KG1 (cell line): ENCODE results near the gene PDIA4.
"Not testable (repeated sequence)": the region's sequence is repeated elsewhere in the genome, so short reads cannot be mapped to it uniquely, and the experiment has no call there.

ENCODE experiments used
- DNase-seq: peaks from one replicate; lab custom pipeline; 2025; lab: John Stamatoyannopoulos, UW

PDIA4 gene

DNA sequence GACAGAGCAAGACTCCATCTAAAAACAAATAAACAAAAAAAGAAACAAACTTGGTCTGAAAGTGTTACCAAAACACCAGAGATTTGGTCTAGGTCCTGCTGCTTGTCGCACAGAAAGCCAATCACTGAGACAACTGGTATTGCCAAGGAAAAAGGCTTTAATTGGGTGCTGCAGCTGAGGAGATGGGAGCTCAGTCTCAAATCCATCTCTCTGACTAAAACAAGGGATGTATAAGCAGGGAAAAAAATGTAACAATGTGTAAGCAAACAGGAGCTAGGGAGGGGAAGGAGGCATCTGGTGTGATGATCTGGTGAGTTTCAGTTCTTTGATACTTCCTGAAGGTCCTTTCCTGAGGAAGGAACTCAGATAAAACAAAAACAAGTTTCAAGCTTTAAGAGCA is 8.4 kb upstream of the PDIA4 start:
- no peak for DNase-seq

DNA sequence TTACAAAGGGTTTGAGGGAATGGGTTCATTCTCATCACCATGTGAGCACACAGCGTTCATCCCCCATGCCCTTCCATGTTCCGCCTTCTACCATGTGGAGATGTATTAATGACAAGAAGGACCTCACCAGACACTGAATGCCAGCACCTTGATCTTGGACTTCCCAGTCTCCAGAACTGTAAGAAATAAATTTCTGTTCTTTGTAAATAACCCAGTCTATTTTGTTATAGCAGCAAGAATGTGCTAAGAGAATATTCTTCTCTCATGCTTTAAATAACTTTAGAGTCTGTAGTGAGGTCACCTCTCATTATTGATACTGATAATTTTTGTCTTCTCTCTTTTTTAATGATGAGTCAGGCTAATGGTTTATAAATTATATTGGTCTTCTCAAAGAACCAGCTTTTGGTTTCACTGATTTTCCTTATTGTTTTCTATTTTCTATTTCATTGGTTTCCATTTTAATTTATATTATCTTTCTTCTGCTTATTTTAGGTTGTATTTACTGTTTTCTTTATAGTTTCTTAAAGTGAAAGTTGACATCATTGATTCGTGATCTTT is 3.1 kb upstream of the PDIA4 start:
- no peak for DNase-seq

DNA sequence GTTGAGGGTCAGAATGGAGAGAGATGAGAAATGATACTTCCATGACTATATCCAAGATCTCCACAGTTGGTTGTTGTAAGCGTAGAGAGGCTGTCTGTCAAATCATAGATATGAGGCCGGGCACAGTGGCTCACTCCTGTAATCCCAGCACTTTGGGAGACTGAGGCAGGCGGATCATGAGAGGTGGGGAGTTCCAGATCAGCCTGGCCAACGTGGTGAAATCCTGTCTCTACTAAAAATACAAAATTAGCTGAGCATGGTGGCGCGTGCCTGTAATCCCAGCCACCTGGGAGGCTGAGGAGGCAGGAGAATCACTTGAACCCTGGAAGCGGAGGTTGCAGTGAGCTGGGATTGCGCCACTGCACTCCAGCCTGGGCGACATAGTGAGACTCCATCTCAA is 2.1 kb upstream of the PDIA4 start:
- DNase-seq, result not testable (repeated sequence)

DNA sequence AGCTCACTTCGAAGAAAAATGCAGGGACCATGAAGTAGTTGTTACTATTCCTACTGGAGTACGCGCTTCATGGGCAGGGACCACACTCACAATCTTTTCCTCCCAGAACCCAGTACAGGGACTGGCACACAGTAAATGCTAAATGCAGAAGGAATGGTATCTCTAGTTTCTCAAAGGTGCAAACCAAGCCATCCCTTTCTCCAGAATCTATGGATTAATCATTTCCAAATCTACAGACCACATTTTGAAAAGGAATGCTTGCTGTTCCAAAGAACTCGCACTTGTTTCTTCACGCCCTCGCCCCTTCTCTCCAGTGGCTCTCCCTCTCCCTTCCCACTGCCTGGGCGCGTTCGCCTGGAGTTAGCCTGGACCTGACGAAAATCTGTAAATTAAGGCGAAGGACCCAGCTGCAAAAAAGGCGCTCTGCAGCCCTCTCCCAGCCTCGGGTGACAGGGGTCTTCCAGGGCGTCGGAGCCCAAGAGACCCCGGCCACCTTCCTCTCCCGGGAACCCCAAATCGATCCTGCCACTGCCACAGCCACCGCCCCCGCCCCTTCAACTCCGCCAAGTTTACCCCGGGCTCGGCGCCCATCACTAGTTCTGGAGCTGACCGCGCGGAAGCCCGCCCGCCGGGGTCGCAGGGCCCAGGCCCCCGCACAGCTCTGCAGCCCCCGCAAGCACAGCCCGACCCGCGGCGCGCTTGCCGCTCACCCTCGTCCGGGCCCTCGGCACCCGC is 527 bp downstream of the PDIA4 start:
- no peak for DNase-seq

DNA sequence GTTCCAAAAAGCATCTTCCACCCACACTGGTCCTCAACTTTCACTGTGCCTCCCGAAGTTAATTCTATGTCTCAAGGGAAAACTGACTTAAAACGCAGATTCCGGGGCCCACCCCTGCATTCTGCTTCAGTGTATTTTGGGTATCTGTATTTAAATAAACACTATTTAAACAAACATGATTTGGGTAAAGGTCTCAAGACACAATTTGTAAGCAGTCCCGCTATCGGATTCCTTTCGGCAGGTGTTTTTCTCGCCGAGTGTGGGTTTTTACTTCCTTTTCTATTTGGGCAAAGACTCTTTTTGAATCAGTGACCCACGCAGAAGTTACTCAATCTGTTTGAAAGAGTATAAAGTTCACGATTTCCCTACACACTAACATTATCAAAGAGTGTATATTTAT is 1.2 kb downstream of the PDIA4 start:
- no peak for DNase-seq

DNA sequence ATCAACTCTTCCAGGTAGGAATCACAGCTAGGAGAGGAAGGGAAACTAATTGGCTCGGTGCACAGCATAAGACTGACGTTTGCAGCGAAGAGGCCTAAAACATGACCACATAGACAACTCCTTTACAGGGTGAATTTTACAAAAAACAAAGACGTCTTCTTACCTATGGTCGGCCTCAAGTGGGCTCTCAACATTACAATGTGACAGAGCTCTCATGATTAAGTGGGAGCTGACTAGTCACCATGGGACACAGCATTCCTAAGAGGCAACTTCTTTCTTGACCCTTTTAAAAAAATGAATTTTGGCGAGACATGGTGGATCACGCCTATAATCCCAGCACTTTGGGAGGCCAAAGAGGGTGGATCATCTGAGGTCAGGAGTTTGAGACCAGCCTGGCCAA is 4.6 kb downstream of the PDIA4 start:
- no peak for DNase-seq

DNA sequence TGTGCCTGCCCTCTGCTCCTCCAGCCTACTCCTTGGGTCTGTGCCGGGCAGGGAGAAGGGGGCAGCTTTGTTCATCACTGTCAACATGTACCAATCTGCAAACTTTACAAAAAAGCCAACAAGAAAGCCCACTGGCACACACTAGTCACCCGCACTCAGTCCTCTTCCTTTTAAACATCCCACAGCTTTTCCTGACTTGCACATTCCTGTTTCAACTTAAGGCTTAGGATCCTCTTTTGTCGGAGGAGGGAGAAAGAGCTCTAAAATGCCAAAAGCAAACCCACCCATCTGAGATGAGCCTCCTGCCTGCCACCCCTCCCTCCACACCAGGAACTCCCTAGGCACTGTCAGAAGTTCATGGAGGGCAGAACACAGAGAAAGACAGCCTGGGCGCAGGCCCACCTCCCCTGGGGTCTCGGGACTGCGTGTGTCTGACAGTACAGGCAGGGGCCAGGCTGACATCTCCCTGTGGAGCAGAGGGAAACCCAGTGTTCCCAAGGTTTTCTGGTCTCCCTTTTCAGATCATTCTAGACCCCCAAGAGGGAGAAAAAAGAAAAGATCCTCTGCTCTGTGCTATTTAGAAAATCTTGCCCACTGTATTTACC is 5.4 kb downstream of the PDIA4 start:
- no peak for DNase-seq

DNA sequence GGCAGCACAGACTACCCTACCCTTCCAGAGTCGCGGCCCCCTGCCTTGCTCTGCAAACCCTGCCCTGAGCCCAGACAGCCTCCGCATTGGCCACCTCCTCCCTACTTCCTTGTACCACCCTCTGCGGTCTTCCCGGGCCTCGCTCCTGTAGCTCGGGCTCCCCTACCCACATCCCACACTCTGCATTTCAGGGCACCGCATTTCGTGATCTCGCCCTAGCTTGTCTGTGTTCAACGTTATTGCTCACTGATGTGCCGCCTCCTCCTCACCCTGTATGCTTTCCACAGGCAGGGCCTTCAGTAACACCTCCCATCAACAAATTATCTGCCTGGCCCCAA is 6.6 kb downstream of the PDIA4 start:
- DNase-seq, result no peak

DNA sequence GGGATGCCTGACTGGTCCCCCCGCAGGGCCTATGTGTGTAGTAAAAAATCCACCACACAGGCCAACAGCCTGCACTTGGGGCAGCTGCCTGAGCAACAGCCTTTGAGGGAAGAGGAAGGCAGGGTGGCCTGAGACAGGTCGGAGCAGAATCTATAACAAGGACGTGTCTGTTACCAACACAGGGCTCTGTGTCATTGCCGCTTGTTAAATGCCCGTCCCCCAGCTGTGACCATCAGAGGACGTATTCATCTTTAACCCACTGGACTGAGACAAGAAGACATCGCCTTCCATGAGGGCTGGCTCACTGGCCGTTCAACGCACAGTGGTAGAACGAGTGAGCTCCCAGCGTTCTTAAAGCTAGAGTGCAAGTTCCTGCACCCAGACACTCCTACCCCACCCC is 7.8 kb downstream of the PDIA4 start:
- DNase-seq, result no peak

DNA sequence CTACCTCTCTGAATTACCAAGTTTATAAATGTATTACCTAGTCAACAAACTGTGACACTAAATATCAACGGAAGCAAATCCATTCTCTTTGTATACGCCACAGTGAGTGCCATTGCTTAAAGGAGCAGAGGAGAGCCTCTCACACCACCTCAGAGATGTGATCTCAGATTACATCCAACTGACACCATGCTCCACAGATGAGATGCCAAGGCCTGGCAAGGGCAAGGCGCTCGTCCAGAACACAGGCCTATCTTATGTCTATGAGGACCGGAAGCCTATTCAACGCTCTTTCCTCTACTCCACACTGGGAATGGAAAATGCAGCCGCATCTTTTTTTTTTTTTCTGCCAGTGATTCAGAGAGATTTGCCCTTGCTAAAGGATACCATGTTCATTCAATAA is 11.4 kb downstream of the PDIA4 start:
- no peak for DNase-seq

DNA sequence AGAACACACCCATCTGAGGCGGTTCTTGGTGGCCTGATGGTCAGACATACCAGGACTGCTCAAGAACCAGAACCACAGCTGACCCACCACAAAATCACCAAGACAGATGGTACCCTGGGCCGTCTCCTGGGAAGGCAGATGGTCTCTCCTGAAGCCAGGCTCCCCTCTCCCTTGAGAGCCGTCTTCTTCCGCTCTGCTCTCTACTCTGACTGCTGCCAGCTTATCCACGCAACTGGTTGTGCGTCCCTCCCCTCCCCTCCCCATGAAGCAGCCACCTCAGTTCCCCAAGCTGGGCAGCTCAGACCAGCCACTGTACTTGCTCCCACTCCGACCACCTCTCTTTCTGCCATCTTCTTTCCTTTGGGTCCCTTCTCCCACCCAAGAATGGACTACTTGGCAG is 14.0 kb downstream of the PDIA4 start:
- no peak for DNase-seq

DNA sequence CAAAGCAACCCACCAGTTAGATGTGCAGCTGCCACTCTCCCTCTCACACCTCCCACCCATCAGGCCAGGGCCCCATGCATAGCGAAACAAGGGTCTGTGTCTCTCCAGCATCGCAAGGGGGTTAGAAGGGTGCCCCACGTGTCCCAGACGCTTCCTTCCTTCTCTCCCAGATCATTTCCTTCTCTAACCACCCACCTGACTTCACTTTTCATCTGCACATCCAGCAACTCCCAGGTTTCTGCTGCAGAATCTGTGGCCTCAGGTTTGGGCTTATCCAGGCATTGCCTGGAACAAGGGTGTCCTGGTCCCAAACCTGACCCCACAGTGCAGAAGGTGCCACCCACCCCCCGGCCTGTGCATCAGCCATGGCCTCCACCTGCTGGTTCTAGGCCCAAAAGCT is 14.4 kb downstream of the PDIA4 start:
- no peak for DNase-seq

DNA sequence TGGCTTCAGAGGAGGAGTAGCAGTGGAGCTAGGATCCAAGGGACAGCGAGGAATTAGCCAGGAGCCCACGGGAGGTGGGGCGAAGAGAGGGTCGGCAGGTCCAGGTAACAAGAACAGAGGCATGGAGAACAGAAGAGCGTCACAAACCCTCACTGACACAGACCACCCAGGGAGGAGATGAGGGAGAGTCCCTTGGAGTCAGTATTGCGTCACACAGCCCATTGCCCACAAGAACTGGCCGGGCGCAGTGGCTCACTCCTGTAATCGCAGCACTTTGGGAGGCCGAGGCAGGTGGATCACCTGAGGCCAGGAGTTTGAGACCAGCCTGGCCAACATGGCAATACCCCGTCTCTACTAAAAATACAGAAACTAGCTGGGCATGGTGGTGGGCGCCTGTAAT is 15.6 kb downstream of the PDIA4 start:
- not testable (repeated sequence) for DNase-seq

DNA sequence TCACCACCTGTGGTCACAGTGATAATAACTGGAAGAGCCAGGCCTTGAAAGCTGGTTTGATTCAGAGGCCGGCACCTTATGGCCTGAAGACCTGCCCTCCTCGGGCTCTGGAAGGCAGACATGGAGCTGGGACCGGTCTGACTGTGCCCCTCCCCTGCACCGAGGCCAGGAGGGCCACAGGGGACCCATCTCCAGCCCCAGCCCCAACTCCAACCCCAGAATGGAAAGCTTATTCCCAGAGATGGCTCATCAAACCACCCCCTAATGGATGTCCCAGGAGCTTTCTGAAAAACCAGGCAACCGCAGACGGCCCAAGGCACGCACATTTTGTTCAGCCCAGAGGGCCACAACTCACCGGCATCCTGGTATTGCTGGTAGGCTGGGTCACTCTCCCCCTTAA is 16.8 kb downstream of the PDIA4 start:
- DNase-seq, result no peak

DNA sequence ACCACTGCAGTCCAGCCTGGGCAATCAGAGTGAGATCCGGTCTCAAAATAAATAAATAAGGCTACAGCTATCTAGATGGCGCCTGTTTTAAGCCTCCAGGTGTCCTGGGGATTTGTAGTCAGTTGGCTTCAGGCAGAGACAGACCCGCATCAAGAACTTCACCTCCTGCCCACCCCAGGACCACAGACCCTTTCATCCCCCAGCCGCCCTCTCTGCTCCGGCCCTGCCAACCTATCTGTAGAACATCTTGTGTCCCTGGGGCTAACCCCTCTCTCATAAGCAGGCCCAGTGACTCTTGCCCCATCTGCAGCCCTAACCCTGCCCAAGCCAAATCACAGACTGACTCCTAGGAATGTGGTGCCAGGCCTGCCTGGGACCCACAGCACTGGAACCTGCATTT is 17.9 kb downstream of the PDIA4 start:
- DNase-seq, result no peak

DNA sequence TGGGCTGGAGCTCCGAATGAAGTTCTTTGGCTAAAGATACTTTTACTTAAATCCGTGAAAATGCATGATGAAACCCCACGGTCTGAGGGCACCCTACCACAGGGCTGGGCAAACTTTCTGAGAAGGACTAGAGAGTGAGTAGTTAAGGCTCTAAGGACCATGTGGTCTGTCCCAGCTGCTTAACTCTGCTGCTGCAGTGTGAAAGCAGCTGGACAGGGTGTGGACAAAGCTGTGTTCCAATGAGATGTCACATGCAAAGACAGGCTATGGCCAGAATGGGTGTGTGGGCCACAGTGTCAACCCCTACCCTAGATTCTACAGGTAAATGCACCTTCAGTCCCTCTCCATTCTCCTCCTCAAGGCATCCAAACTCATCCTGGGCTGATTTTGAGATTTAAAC is 18.8 kb downstream of the PDIA4 start:
- DNase-seq, result no peak

DNA sequence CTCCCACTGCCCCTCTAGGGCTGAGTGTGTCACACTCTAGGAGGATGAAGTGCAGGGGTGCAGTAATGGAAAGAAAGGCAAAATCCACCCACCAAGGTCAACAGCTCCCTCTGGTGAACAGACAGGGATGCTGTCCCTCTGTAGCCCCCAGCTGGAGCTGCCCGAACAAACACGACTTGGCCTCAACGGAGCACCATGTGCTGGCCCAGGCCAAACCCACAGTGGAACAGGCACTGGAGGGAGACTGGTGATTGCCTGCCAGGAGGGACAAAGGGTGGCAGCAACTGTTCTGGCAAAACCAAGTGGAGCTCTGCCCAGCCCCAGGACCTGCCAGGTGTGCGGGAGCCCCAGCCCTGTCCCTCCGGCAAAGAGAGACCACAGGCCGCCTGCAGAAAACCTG is 20.7 kb downstream of the PDIA4 start:
- DNase-seq, result no peak

DNA sequence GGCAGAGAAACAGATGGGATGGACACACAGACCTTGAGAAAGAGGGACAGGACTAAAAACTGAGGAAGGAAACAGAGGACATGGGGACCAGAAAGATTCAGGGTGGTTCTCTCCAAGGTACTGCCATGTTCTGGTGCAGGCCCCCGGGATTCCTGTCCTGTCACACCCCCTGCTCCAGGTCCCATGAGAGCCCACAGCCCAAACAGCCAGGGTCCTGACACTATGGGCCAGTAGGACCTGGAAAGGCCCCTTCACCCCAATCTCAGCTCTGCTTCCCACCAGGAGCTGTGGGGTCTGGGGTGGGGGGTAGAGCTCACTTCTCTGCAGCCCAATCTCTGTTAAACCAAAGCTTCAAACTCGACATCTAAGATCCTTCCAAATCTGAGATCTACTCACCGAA is 21.2 kb downstream of the PDIA4 start:
- DNase-seq, result no peak

DNA sequence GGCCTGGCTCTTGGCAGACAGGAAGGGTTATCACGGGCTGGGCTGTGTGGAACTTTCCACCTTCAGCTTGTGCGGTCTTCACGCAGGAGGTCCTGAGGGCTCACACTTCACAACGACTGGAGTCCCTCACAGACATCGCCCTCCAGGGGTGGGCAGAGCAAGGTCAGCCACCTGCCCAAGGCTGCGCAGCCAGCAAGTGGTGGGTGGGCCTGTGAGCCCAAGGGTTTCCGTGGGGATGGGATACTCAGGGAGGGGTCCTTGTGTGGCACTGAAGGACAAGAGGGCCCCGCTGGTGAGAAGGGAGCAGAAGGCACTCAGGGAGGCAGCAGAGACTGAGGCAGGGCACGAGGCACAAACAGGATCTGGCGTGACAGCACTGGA is 22.0 kb downstream of the PDIA4 start:
- DNase-seq, result no peak

DNA sequence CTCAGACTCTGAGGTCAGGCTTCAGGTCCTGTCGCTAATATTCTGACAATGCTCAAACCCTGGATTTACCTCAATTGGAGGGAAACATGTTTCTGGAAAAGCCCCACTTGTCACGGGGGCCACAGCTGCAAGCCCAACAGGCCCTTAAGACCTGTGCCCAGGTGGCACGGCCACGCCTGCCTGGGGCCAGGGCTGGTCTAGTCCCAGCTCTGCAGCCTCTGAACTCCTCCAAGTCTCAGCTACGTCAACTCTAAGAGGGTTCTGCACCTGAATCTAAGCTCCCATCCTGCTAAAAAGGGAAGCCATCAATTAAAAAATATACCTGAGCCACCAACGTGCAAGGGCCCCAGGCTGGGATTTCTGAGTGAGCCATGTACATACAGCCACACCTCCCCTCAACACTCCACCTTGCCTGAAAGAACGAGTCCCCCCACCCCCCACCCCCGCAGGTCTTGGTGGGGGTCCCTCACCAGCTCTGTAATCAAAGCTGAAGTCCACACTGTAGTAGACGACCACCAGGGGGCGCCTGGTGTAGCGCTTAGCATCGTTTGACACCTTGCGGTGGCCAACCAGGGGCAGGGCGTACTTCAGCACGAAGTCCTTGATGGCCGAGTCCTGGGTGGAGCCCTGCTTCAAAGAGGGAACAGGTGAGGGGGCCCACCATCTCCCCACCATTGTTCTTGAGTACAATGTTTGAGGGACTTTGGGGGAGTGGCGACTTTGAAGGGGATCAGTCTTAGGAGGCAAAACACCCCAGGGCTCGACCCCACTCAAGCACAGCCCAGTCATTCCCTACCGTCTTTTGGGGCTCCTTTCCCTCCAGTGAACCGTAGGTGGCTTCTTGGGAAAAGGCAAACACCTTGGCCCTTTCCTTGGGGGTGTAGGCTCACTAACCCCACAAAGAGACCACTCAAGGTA is 22.6 kb downstream of the PDIA4 start:
- peak; percentile 35 for DNase-seq

DNA sequence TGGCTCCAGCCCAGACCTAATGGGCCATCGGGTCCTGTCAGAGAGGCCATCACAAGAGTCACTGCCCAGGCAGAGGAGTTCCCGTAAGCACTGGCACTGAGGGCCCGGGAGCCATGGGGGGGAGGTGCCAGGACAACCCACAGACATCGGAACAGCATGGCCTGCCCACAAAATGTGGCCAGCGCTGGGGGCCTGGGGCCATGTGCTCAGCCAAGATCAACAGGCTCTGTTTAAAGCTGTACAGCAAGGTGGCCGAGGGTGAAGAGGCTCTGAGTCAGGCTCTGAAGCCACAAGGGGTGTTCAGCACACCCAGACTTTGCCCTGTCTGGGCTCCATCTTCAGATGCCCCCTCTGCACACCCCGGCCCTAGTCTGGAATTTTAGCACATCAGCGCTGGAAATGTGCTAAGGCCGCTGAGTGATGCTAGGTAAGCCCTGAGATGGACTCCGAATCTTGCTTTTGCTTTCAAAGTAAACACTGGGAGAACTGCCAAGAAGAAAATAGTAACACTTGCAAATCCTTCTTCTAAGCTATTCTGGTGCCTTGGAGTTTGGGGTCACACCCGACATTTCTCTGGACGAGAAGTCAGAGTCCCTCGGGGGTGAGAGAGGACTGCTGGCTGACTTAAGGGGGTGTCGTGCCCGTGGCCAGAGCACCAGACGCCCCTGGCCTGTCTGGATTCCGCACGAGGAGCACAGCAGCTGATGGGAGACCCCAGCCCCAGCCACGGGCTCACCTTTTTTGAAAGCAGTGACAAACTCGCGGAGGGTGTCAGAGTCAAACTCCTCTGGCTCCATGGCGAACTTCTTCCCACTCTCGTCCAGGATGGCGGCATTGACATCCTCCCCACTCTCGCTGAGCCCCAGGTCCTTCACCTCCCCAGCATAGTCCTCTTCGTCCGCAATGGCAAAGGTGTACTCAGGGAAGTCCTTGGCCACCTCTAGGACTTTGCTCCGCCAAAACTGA is 23.6 kb downstream of the PDIA4 start:
- no peak for DNase-seq
